Gastroesophageal sphincter (tissue), 4 donors: ENCODE data around the gene RASGEF1C. TPM values are rescaled to one million over a fixed set of nuclear protein-coding genes. Genes with fewer than 3 reads are reported as not detected.

Experiments used
- ATAC-seq: fragments of 150-250 bp; one replicate; pipeline ENCODE4 v1.9.1; 2016; ENCODE audit warnings: mild to moderate bottlenecking, moderate library complexity
- H3K27ac ChIP-seq, 4 donors: fragments of 200-600 bp; sonication (generic) in 3 of 4; 1 replicate in 3 of 4; 2 replicates in 1 of 4; pipeline ENCODE4 v1.5.1; 2016 to 2019
- H3K27me3 ChIP-seq: fragments of 200-600 bp; sonication (generic); one replicate; pipeline ENCODE4 v1.5.1; 2019
- H3K36me3 ChIP-seq, 2 donors: fragments of 200-600 bp; sonication (generic); one replicate each; pipeline ENCODE4 v1.5.1; 2019; ENCODE audit warnings: control low read depth in 1 of 2
- H3K4me1 ChIP-seq, 3 donors: fragments of 200-600 bp; sonication (generic); 1 replicate in 2 of 3; 2 replicates in 1 of 3; pipeline ENCODE4 v1.5.1; 2016 to 2019; ENCODE audit warnings: control low read depth in 2 of 3
- H3K4me3 ChIP-seq, 2 donors: fragments of 200-600 bp; sonication (generic); one replicate each; pipeline ENCODE4 v1.5.1; 2019; ENCODE audit warnings: mild to moderate bottlenecking in 1 of 2, moderate library complexity in 1 of 2
- H3K9me3 ChIP-seq, 3 donors: fragments of 200-600 bp; sonication (generic); one replicate each; pipeline ENCODE4 v1.5.1; 2017 to 2019; ENCODE audit warnings: control low read depth in 2 of 3
- EP300 ChIP-seq: sonication (generic); formaldehyde crosslinking; IDR thresholded peaks from one replicate; pipeline ENCODE4 v1.6.1; 2017; ENCODE audit warnings: antibody characterized with exemption, mild to moderate bottlenecking
- POLR2A ChIP-seq, 2 donors: fragments of 450-650 bp; IDR thresholded peaks; one replicate each; pipeline ENCODE4 v1.6.1; 2017; ENCODE audit warnings: antibody characterized with exemption in 2 of 2, mild to moderate bottlenecking in 2 of 2, moderate library complexity in 1 of 2
- POLR2AphosphoS5 ChIP-seq: sonication (generic); formaldehyde crosslinking; IDR thresholded peaks from one replicate; pipeline ENCODE4 v1.6.1; 2017; ENCODE audit warnings: antibody characterized with exemption
- WGBS, 2 donors: methylation state at CpG; one replicate each; pipeline ENCODE4 v1.1.5; 2018; ENCODE audit warnings: low coverage in 1 of 2; 5-methylcytosine and 5-hydroxymethylcytosine counted together
- total RNA-seq, 4 donors: library from RNA; depleted of rRNA; stranded (reverse); fragments of >200 nt; gene quantifications; one replicate each; pipeline ENCODE4 v1.1.0, GENCODE V29; 2016
- TF ChIP-seq, protein P1 (sequence below), 4 experiments: fragments of 200-600 bp in 2 of 4; fragments of 450-650 bp in 2 of 4; sonication (generic) in 1 of 4; IDR thresholded peaks; one replicate each; pipeline ENCODE4 v1.5.1; 2017 to 2019; ENCODE audit warnings: antibody characterized with exemption in 4 of 4, mild to moderate bottlenecking in 2 of 4, moderate library complexity in 2 of 4

Gene RASGEF1C
- total RNA-seq, 4 donors from 2014 or later = 0.81 to 8.4 (median 2.0) TPM

DNA sequence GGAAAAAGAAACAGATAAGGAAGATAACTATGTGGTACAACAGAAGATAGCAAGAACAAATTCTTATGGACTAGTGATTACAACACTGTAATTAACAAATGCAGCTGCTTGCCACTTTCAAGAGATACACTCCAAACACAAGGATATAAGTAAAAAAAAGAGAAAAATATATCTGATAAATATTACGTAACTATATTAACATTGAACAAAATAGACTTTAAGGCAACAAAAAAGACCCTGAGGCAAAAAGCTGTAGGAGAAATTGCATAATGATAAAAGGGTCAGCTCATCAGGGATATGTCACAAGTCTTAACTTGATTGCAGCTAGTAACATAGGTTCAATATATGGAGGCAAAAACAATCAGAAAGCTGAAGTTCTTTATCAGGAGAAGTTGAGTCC, 86.1 kb downstream of the RASGEF1C start:
- peaks cover 70% of the 10 kb centered on the region for H3K27me3 ChIP-seq
- WGBS, 2 donors = 68 to 86% methylated on average over 1 of the region's 1 CpG

DNA sequence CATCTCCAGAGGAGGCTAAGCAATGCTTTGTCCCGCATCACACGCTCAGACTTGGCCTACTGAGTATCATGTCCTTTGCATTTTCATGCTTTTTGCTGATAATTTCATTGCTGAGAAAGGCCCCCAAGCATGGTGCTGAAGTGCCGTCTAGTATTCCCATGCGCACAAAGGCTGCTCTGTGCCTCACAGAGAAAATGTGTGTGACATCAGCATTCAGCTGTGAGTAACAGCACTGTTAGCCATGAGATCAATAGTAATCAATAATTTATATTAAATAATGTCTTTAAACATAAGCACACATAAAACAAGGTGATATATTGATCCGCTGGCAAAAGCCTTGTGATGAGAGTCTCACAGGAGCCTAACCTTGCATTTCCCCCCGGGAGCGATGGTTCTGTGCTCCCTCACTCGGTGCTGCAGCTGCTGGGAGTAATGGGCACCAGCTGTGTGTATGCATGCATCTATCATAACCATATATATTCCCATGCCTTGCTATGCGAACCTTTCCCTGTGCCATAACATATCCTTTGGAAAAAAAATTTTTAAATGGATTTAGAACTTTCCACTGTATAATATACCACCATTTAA, 87.1 kb downstream of the RASGEF1C start:
- no peak for ATAC-seq
- no peak overlapping the region for H3K27ac ChIP-seq
- H3K9me3 ChIP-seq = no peaks in the 10 kb centered on the region
- no peak overlapping the region for H3K4me3 ChIP-seq
- 69 to 72% methylated on average over 8 to 9 of the region's 9 CpGs for WGBS, 2 donors
- H3K27me3 ChIP-seq = peaks cover 64% of the 10 kb centered on the region
- H3K36me3 ChIP-seq = no peaks in the 10 kb centered on the region
- peaks cover 0 to 1% (median 0%) of the 10 kb centered on the region in 3 donors for H3K4me1 ChIP-seq
- no peak for TF ChIP-seq EP300
- TF ChIP-seq, protein P1, sequence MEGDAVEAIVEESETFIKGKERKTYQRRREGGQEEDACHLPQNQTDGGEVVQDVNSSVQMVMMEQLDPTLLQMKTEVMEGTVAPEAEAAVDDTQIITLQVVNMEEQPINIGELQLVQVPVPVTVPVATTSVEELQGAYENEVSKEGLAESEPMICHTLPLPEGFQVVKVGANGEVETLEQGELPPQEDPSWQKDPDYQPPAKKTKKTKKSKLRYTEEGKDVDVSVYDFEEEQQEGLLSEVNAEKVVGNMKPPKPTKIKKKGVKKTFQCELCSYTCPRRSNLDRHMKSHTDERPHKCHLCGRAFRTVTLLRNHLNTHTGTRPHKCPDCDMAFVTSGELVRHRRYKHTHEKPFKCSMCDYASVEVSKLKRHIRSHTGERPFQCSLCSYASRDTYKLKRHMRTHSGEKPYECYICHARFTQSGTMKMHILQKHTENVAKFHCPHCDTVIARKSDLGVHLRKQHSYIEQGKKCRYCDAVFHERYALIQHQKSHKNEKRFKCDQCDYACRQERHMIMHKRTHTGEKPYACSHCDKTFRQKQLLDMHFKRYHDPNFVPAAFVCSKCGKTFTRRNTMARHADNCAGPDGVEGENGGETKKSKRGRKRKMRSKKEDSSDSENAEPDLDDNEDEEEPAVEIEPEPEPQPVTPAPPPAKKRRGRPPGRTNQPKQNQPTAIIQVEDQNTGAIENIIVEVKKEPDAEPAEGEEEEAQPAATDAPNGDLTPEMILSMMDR (IDR thresholded peaks at IDR 0.05) = no peak

More for the DNA sequence above, 86.1 kb downstream of the RASGEF1C start:
- Histone ChIP-seq H3K9me3 (no peaks in the 10 kb centered on the region), H3K36me3 (no peaks in the 10 kb centered on the region), H3K4me3 (no peak overlapping the region), H3K27ac (no peak overlapping the region), H3K4me1 (peaks cover 0 to 4% (median 0%) of the 10 kb centered on the region in 3 donors)
- TF ChIP-seq EP300 = no peak
- no peak for TF ChIP-seq POLR2A (IDR thresholded peaks at IDR 0.05)
- no peak for TF ChIP-seq POLR2AphosphoS5
- TF ChIP-seq, protein P1 (IDR thresholded peaks at IDR 0.05) = no peak
- no peak for ATAC-seq

DNA sequence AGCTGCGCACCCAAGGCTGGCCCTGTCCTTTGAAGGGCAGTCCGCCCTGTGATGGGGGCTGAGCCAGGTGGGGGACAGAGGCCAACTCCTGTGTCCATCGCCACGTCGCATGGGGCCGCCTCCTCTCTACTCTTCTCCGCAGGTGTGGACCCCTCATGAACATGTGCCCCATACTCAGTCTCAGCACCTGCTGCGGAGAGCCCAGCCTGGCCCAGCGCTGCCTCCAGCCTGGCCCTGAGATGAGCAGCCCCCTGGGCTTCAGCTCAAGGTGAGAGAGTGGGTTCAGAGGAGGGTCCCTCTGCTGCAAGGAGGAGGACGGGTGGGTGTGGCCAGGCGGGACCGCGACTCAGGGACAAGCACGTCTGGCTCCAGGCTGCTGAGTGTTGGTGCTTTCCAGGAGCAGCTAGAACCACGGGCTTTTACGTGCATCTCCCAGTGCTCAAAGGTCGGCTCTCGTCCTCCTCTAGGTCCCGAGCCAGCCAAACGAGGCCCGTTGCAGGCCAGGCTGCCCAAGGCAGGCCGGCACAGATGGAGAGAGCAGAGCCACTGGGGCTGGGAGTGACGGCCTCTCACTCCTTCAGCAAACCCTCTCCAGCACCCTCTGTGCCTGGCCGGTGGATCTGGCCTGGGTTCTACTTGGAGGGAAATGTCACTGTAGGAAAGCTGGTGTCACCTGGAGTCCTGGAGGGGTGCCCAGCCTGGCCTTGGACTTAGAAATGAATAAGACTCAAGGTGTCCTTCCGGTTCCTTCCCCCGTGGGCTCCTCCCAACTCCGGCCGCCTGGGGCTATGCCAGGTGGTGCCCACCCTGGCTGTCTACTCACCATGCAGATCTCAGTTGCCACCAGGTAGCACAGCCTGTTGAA, 88.5 kb downstream of the RASGEF1C start:
- H3K27ac ChIP-seq = no peak overlapping the region
- WGBS, 2 donors = 76% methylated on average over 4 of the region's 28 CpGs; no CpG with 5 or more reads in 1 of the 2 donors
- H3K36me3 ChIP-seq = no peaks in the 10 kb centered on the region
- TF ChIP-seq POLR2A (IDR thresholded peaks at IDR 0.05) = no peak
- TF ChIP-seq EP300 = no peak
- TF ChIP-seq, protein P1 (IDR thresholded peaks at IDR 0.05) = no peak
- no peak for TF ChIP-seq POLR2AphosphoS5
- ATAC-seq = no peak
- no peaks in the 10 kb centered on the region for H3K4me1 ChIP-seq
- H3K4me3 ChIP-seq = no peak overlapping the region
- H3K27me3 ChIP-seq = peaks cover 51% of the 10 kb centered on the region
- no peaks in the 10 kb centered on the region for H3K9me3 ChIP-seq

DNA sequence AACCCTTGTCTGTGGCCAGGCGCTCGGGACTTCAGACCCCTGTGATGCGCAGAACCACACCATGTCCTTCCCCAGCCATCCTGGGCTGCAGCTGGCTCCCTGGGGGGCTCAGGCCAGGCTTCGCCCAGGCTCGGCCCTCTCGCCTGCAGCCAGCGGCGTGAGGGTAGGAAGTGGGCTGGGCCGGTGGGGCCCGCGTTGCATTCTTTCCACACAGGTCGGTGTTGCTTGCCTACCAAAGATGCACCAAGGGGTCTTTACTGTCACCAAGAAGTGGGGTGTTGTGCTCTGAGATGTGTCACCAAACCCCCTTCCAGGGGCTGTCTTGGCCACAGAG, 89.1 kb downstream of the RASGEF1C start:
- H3K27ac ChIP-seq = no peak overlapping the region
- WGBS, 2 donors = 20 to 84% methylated on average over 1 to 12 of the region's 12 CpGs
- TF ChIP-seq POLR2A (IDR thresholded peaks at IDR 0.05) (no peak), POLR2AphosphoS5 (no peak), EP300 (no peak)
- TF ChIP-seq, protein P1 (IDR thresholded peaks at IDR 0.05) = no peak
- no peaks in the 10 kb centered on the region for H3K4me1 ChIP-seq
- no peak for ATAC-seq
- no peaks in the 10 kb centered on the region for H3K36me3 ChIP-seq
- H3K9me3 ChIP-seq = no peaks in the 10 kb centered on the region
- no peak overlapping the region for H3K4me3 ChIP-seq
- H3K27me3 ChIP-seq = peaks cover 45% of the 10 kb centered on the region
